ENCODE data around the gene AKTIP. TPM values are rescaled to one million over a fixed set of nuclear protein-coding genes. Genes with fewer than 3 reads are reported as not detected.

Gene AKTIP
- total RNA-seq, 1 donor from 2014 or later = 24.0 TPM

GRCh38 chr16:53523971-53524548 is 21.1 kb upstream of the AKTIP start:
- Histone ChIP-seq H3K9ac (no peak overlapping the region), H3K27me3 (no peaks in the 10 kb centered on the region), H2AFZ (replicated peaks) (no peak overlapping the region), H3F3A (ENCODE audit: low read depth) (no peaks in the 10 kb centered on the region), H3K36me3 (no peaks in the 10 kb centered on the region), H3K4me2 (no peak overlapping the region), H3K9me3 (ENCODE audit: low read depth) (no peaks in the 10 kb centered on the region), H3K4me3 (no peak overlapping the region), H3K4me1 (no peaks in the 10 kb centered on the region), H3K27ac (no peak overlapping the region), H3K79me2 (ENCODE audit: low read depth) (no peaks in the 10 kb centered on the region), H4K20me1 (ENCODE audit: low read depth) (no peaks in the 10 kb centered on the region)
- TF ChIP-seq EZH2phosphoT487 (IDR thresholded peaks at IDR 0.05) = no peak
- no peak for TF ChIP-seq CTCF (IDR thresholded peaks at IDR 0.05)
- no peak for TF ChIP-seq EZH2 (IDR thresholded peaks at IDR 0.05)
- DNase-seq (ENCODE audit: low spot score) = no peak
- Mint-ChIP-seq H3K4me1 (no peaks in the 10 kb centered on the region), H3K4me3 (no peak overlapping the region), H3K9me3 (no peaks in the 10 kb centered on the region), H3K27ac (peak overlapping the region; percentile 7), H3K27me3 (ENCODE audit: insufficient read depth, low read depth) (peaks cover 2% of the 10 kb centered on the region), H3K36me3 (no peaks in the 10 kb centered on the region)

DNA sequence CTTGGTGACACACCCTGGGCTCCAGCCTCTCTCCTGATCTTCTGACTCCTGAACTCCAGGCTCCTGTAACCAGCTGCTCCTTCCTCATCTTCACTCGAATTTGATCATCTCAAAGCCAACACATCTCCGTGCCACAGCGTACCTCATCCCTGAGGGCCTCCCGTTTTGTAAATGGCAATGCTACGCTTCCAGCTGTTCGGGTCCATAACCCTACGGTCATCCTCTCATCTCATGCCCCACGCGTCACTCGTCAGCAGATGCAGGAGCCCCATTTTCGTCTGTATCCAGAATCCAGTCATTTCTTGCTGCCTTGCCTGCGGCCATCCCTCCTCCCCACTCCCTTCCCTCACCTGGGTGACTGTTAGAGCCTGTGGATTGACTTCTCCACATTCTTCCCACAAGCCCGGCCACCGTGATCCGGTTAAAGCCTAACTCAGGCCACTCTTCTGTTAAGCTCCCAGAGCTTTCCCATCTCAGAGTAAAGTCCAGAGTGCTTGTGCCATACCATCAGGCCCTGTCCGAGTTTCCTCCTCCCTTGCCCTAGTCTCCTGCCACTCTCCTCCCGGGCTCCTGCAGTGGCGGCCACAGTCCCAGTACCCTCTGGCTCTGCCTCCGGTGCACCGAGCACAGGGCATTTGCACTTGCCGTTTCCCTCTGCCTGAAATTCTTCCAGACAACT is 20.3 kb upstream of the AKTIP start:
- no peak overlapping the region for H3K4me3 Mint-ChIP-seq
- Histone ChIP-seq H3K4me1 (no peaks in the 10 kb centered on the region), H3F3A (ENCODE audit: low read depth) (no peaks in the 10 kb centered on the region), H3K9ac (no peak overlapping the region), H3K4me3 (no peak overlapping the region), H3K36me3 (no peaks in the 10 kb centered on the region), H4K20me1 (ENCODE audit: low read depth) (no peaks in the 10 kb centered on the region), H3K27ac (no peak overlapping the region), H3K9me3 (ENCODE audit: low read depth) (no peaks in the 10 kb centered on the region), H2AFZ (replicated peaks) (no peak overlapping the region), H3K27me3 (no peaks in the 10 kb centered on the region), H3K4me2 (no peak overlapping the region), H3K79me2 (ENCODE audit: low read depth) (no peaks in the 10 kb centered on the region)
- no peaks in the 10 kb centered on the region for H3K36me3 Mint-ChIP-seq
- no peaks in the 10 kb centered on the region for H3K9me3 Mint-ChIP-seq
- peak overlapping the region; percentile 7 for H3K27ac Mint-ChIP-seq
- H3K4me1 Mint-ChIP-seq = no peaks in the 10 kb centered on the region
- TF ChIP-seq CTCF (IDR thresholded peaks at IDR 0.05) (no peak), EZH2 (IDR thresholded peaks at IDR 0.05) (no peak), EZH2phosphoT487 (IDR thresholded peaks at IDR 0.05) (no peak)
- DNase-seq (ENCODE audit: low spot score) = no peak
- H3K27me3 Mint-ChIP-seq (ENCODE audit: insufficient read depth, low read depth) = peaks cover 2% of the 10 kb centered on the region

DNA sequence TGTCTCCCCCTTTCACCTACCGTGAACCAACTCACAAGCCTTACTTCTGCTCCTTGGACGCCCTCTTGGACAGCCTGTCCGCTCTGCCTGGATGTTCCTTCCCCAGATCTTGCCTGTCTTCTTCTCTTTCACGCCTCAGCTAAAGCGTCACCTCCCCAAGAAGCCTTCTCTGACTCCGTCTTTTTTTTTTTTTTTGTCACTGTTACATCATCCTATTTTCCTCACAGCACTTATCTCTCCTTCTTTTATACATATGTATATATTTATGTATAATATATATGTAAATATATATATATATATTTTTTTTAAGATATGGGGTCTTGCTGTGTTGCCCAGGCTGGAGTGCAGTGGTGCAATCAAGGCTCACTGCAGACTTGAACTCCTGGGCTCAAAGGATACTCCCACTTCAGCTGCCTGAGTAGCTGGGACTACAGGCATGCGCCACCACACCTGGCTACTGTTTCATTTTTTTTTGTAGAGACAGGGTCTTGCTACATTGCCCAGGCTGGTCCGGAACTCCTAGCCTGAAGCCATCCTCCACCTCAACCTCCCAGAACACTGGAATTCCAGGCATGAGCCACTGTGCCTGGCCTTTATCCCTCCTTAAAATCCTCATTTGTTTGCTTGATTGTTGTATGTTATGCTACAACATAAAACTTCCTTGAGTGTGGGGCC is 16.5 kb upstream of the AKTIP start:
- Mint-ChIP-seq H3K27ac (no peak overlapping the region), H3K4me1 (peaks cover 6% of the 10 kb centered on the region), H3K36me3 (no peaks in the 10 kb centered on the region), H3K4me3 (no peak overlapping the region), H3K27me3 (ENCODE audit: insufficient read depth, low read depth) (peaks cover 2% of the 10 kb centered on the region), H3K9me3 (peaks cover 5% of the 10 kb centered on the region)
- Histone ChIP-seq H3K27me3 (no peaks in the 10 kb centered on the region), H3K79me2 (ENCODE audit: low read depth) (no peaks in the 10 kb centered on the region), H3K4me2 (no peak overlapping the region), H3K36me3 (no peaks in the 10 kb centered on the region), H3K27ac (no peak overlapping the region), H3K9me3 (ENCODE audit: low read depth) (no peaks in the 10 kb centered on the region), H3K4me3 (no peak overlapping the region), H3K9ac (no peak overlapping the region), H3F3A (ENCODE audit: low read depth) (no peaks in the 10 kb centered on the region), H4K20me1 (ENCODE audit: low read depth) (no peaks in the 10 kb centered on the region), H3K4me1 (no peaks in the 10 kb centered on the region), H2AFZ (replicated peaks) (no peak overlapping the region)
- DNase-seq (ENCODE audit: low spot score) = no peak
- TF ChIP-seq EZH2phosphoT487 (IDR thresholded peaks at IDR 0.05) = no peak
- no peak for TF ChIP-seq EZH2 (IDR thresholded peaks at IDR 0.05)
- TF ChIP-seq CTCF (IDR thresholded peaks at IDR 0.05) = no peak

Measured in neural progenitor cell (in vitro differentiated cells).